ENCODE data around the gene ACAD9.

DNA sequence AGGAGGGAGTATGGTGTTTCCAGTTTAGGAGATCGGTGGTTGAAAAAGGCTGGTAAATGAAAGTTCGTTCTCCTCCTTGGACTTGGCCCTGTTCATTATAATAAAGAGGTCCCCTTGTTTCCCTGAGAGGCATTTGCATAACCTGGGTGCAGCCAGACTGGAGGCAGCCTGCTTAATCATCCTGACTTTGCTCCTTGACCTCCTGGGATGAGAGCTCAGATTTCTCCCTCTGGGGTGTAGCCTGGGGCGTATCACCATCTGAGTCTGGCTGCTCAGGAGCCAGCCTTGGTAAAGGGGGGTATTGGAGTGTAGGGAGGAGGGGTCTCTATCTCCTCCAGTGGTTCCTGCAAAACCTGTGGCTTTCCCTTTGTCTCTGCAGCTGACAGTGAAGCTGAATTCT lies 21.3 kb upstream of the ACAD9 start:
- TF ChIP-seq, protein P1, sequence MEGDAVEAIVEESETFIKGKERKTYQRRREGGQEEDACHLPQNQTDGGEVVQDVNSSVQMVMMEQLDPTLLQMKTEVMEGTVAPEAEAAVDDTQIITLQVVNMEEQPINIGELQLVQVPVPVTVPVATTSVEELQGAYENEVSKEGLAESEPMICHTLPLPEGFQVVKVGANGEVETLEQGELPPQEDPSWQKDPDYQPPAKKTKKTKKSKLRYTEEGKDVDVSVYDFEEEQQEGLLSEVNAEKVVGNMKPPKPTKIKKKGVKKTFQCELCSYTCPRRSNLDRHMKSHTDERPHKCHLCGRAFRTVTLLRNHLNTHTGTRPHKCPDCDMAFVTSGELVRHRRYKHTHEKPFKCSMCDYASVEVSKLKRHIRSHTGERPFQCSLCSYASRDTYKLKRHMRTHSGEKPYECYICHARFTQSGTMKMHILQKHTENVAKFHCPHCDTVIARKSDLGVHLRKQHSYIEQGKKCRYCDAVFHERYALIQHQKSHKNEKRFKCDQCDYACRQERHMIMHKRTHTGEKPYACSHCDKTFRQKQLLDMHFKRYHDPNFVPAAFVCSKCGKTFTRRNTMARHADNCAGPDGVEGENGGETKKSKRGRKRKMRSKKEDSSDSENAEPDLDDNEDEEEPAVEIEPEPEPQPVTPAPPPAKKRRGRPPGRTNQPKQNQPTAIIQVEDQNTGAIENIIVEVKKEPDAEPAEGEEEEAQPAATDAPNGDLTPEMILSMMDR (IDR thresholded peaks at IDR 0.05) = no peak
- no peak for TF ChIP-seq POLR2A (IDR thresholded peaks at IDR 0.05)
